SK-N-SH (cell line): ENCODE results near the gene MAPRE3.

Experiments used
- CTCF ChIP-seq: fragments of 200-600 bp; sonication (generic); IDR thresholded peaks from 2 replicates; pipeline ENCODE4 v1.6.1; 2017; ENCODE audit warnings: antibody characterized with exemption, mild to moderate bottlenecking, moderate library complexity
- RAD21 ChIP-seq: IDR thresholded peaks from 2 replicates; pipeline ENCODE4 v1.6.1; 2012; ENCODE audit warnings: mild to moderate bottlenecking, low read length
- TEAD4 ChIP-seq: IDR thresholded peaks from 2 replicates; pipeline ENCODE4 v1.4.0; 2012; ENCODE audit warnings: mild to moderate bottlenecking, borderline replicate concordance; ENCODE audit not compliant: insufficient read depth
- USF1 ChIP-seq: IDR thresholded peaks from 2 replicates; pipeline ENCODE4 v1.4.0; 2012; ENCODE audit warnings: low read depth, borderline replicate concordance
- ZBTB33 ChIP-seq: IDR thresholded peaks from 2 replicates; pipeline ENCODE4 v1.4.0; 2012; ENCODE audit warnings: low read depth, borderline replicate concordance

- TF ChIP-seq TEAD4 (no peak), ZBTB33 (no peak), RAD21 (no peak), USF1 (no peak), CTCF (no peak)
These were observed 30.4 kb upstream of the MAPRE3 start for GRCh38 chr2:26940001-26940400.
